Cardiac fibroblast (primary cell): ENCODE data around the gene ACOX3.
A peak's percentile ranks its signal among the peaks of the same experiment; 100 is the strongest.

ENCODE experiments used
- DNase-seq, 2 donors: peaks; one replicate each; pipeline versions ENCODE4 v3.0.0 to v3.0.0-alpha.2; 2010; ENCODE audit warnings: low read depth in 2 of 2
- H3K4me3 ChIP-seq, 2 donors: replicated peaks in 1 of 2; 1 replicate in 1 of 2; 2 replicates in 1 of 2; pipeline ENCODE4 v1.5.1; 2011; ENCODE audit warnings: low read depth in 2 of 2, low read length in 2 of 2, mild to moderate bottlenecking in 2 of 2, moderate library complexity in 1 of 2
- CTCF ChIP-seq: IDR thresholded peaks from one replicate; pipeline ENCODE4 v1.5.1; 2011; ENCODE audit warnings: low read depth, mild to moderate bottlenecking, low read length, inconsistent platforms

ACOX3 gene

GRCh38 chr4:8345946-8346814 lies 94.3 kb downstream of the ACOX3 start:
- DNase-seq = no peak
- TF ChIP-seq CTCF = no peak

GRCh38 chr4:8345053-8345945 lies 95.2 kb downstream of the ACOX3 start:
- no peak for DNase-seq
- H3K4me3 ChIP-seq = no peak overlapping the region
- TF ChIP-seq CTCF = no peak

More at GRCh38 chr4:8345946-8346814, 94.3 kb downstream of the ACOX3 start:
- H3K4me3 ChIP-seq = no peak overlapping the region

GRCh38 chr4:8344377-8344776 lies 96.1 kb downstream of the ACOX3 start:
- H3K4me3 ChIP-seq = no peak overlapping the region
- no peak for TF ChIP-seq CTCF
- DNase-seq = no peak

GRCh38 chr4:8343967-8344331 lies 96.6 kb downstream of the ACOX3 start:
- H3K4me3 ChIP-seq = no peak overlapping the region
- DNase-seq = no peak
- TF ChIP-seq CTCF = no peak

- no peak overlapping the region for H3K4me3 ChIP-seq
- no peak for TF ChIP-seq CTCF
- DNase-seq = no peak
Measured at GRCh38 chr4:8343262-8343966, 97.1 kb downstream of the ACOX3 start.

- no peak for DNase-seq
- no peak overlapping the region for H3K4me3 ChIP-seq
- TF ChIP-seq CTCF = peak; percentile 8
Measured at GRCh38 chr4:8342651-8343261, 97.8 kb downstream of the ACOX3 start.
